Activated CD4-positive, alpha-beta T cell treated with anti-CD3 and anti-CD28 coated beads, Interleukin-2, amount 50 U/mL, for 48 hours (primary cell): ENCODE measurements around the gene OR8B3.
"Not testable (repeated sequence)": the region's sequence is repeated elsewhere in the genome, so short reads cannot be mapped to it uniquely, and the experiment has no call there.

Source experiments
- DNase-seq, 2 experiments: peaks; one replicate each; pipeline ENCODE4 v3.0.0-alpha.2; 2020

The OR8B3 gene, protein sequence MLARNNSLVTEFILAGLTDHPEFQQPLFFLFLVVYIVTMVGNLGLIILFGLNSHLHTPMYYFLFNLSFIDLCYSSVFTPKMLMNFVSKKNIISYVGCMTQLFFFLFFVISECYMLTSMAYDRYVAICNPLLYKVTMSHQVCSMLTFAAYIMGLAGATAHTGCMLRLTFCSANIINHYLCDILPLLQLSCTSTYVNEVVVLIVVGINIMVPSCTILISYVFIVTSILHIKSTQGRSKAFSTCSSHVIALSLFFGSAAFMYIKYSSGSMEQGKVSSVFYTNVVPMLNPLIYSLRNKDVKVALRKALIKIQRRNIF

DNA sequence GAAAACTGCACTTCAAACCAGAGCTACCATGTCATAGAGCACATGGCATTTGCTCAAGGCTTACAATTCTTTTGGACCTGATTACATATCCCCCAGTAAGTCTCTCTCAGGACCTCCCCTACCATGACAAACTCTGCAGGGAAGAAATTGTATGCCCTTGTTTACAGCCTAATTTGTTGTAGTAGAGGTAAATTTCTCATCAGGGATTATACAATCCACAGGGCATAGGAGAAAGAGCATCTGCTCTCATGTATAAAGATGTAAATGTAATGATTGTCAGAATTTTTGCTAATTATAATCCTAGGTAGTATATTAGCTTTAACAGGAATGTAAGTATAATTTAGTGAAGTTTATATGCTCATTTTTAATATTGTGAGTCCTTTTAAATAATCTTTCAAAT is at the start of gene OR8B3:
TSS of gene OR8B3 (minus strand) at position 101 of the 400 bp plus-strand sequence. CDS start 1,673 bp downstream, outside the sequence.
- no peak for DNase-seq

DNA sequence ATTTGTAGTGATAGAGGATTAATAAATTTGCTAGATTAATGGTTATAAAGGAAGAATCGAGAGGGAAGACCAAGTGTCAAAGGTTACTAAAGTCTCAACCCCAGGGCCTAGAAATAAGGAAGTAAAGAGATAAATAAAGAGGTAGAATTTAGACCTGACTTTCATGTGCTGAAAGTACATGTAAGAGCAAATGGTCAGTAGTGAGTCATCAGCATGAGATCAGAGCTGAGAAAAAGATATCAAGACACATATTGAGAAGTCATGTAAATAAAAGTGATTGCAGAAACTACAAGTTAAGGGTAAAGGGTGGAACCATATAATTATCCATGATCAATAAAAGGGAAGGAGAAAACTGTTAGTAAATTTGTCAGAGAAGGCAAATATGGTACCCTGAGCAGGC is 48.1 kb upstream of the OR8B3 start:
- no peak for DNase-seq

DNA sequence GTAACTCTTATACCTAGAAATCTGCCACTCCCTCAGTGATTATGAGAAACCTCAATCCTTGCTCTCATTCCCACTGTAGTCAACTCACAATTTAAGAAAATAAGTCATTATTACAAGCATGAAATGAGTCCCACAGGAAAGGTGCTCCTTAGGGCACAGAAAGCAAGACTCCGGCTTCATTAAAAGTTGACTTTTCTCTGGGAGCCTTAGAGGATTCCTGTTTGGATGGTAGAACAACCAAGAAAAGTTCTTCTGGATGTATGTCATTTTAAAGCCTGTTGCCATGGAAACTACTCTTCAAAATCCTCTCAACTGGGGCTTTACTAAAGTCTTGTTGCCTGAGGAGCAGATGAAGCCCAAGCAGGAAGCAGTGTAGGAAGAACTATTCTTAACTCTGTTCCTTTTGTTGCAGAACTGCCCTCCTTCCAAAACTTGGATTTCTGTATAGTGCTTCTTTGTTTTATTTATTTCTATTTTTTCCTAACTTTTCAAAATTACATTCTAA is 46.9 kb upstream of the OR8B3 start, which contains the start of gene OR8B8:
TSS of gene OR8B8 (minus strand) at position 51 of the 505 bp plus-strand sequence. CDS start 4,611 bp downstream, outside the sequence.
- no peak for DNase-seq

DNA sequence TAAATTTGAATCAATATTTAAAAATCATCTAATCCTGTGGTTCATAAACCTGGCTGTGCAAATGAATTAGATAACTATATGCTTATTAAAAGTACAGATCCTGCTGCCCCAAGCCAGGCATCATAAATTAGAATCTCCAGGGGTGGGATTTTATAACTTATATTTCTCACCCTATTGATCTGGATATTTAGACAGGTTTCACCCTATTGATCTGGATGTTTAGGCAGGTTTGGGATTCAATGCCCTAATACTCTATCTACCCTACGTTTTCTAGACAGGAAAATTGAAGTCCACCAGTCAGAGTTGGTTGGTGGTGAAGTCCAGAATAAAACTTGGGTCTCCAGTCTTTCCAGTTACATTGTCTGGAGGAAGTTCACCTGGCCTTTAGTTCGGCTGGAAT is 44.0 kb upstream of the OR8B3 start:
- no peak for DNase-seq

DNA sequence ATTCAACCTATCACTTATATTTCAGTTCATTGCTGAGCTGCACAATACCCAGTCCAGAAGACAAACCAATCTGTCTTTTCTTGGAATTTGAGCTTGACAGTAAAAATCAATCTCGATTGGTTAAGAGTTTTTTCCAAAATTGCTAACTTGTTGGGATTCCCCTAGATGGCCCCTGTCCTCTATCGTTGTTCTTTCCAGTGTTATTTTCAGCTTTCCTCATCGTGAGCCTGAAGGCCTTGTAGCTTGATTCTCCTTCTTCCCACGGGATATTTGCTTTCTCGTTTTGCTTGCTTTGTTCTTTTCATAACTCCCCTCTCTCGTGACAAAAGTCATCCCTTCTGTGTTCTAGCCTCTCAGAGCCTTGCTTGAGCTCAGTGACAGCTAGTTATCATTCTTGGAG is 43.6 kb upstream of the OR8B3 start:
- no peak for DNase-seq

DNA sequence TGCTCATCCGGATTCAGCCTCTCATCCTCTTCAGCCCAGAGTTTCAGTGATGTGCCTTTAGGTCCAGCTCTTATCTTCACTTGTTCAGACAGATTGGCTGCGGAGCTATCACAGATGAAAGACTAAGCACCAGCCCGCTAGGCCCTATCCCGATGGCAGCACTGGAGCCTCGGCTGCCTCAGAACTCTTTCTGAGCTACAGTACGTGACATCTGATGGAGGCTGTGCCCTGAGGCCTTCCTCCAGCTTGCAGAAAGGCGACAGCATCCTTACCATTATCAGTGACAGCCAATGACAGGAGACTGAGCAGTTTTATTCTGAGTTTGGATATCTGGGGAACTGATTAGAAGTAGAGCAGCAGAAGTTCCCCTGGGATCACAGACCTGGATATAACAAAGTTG is 42.7 kb upstream of the OR8B3 start:
- DNase-seq: no peak

DNA sequence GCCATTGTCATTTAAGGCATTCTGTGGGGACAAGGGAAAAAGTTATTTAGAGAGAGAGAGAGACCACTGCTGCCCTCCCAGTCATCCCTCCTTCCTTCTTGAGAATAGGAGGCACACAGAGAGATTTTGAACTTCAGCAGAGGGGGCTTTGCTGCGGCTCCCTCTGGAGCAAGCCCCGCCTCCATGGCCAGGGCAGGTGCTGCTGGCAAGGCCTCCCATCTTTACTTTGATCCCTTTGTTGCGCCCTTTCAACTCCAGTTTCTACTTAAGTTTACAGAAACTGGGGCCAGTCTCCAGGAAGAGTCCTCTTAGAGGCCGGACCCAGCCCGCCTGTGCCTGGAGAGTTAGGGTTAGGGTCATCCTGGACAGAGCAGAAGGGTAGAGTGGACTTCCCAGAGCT is 42.3 kb upstream of the OR8B3 start:
- DNase-seq: no peak

DNA sequence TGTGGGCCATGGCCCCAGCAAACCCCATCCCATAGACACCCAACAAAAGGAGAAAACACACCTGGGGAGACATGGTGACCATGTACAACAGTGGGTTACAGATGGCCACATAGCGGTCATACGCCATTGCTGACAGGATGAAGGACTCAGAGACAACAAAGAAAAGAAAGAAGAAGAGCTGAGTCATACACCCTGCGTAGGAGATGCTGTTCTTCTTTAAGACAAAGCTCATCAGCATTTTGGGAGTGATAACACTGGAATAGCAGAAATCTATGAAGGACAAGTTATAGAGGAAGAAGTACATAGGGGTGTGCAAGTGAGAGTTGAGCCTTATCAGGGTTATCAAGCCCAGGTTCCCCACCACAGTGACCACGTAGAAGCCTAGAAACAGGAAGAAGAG is 41.8 kb upstream of the OR8B3 start:
- no peak for DNase-seq

DNA sequence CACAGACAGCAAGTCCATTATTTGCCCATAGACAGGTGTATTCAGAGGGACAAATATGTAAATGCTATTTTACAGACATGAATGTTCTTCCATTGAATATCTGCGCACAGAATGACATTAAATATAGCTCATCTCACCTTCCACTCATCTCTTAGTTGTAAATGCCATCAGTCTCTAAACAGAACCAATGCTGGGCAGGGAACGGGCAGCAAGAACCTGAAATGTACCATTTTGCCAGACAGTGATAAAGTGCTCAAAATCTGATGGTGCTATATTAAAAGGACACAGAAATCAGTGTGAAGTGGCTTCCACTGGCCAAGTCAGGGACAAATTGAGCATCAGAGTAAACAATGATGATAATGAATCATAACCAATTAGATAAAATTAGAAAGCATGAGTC is 35.9 kb upstream of the OR8B3 start:
- DNase-seq: no peak

DNA sequence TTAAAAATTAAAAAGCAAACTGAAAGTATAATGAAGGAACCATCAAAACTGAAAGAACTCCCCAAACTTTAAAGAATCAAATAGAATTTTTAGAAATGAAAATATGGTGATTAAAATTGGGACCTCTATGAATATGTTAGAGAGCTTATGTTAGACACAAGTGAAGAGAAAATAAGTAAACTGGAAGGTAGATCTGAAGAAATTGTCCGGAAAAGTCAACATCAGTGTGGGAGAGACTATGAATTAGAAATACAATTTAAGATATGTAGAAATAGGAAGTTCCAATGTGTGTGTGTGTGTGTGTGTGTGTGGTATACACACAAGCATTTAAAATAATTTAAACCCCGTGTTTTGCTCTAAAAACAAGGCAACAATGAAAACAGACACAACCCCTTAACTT is 30.8 kb upstream of the OR8B3 start:
- DNase-seq: no peak

DNA sequence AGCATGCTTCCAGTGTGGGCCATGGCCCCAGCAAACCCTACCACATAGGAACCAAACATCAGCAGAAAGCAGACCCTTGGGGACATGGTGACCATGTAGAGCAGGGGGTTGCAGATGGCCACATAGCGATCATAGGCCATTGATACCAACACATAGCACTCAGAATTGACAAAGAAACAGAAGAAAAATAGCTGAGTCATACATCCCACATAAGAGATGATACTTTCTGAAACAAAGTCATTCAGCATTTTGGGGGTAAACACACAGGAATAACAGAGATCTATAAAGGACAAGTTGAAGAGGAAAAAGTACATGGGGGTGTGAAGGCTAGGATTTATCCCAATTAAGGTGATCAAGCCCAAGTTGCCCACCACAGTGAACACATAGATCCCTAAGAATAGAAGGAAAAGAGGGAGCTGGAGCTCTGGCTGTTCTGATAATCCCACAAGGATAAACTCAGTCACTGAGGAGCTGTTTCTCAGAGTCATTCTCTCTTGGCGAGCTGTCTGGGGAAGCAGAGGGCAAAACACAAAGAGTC is 25.6 kb upstream of the OR8B3 start, which contains the start of gene OR8B4:
TSS of gene OR8B4 (minus strand) at position 488 of the 538 bp plus-strand sequence. CDS start at position 488, 0 bp downstream.
- no peak for DNase-seq

DNA sequence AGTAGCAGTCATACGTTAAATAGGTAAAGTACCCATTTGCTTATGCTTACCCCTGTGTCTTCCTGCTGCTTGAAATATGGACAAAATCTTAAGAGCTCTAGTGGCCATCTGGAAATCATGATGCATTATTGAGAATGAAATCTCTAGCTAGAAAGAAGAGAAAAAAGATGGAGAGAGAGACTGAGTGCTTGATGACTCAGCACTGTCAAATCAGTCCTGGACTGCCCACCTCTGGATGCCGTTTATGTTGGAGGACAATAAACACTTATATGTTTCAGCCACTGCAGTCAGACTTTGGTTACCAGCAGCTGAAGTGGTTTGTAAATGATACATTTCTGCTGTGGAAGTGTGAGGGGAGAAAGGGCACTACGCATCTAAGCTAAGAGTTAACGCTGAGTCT is 22.2 kb upstream of the OR8B3 start:
- no peak for DNase-seq

DNA sequence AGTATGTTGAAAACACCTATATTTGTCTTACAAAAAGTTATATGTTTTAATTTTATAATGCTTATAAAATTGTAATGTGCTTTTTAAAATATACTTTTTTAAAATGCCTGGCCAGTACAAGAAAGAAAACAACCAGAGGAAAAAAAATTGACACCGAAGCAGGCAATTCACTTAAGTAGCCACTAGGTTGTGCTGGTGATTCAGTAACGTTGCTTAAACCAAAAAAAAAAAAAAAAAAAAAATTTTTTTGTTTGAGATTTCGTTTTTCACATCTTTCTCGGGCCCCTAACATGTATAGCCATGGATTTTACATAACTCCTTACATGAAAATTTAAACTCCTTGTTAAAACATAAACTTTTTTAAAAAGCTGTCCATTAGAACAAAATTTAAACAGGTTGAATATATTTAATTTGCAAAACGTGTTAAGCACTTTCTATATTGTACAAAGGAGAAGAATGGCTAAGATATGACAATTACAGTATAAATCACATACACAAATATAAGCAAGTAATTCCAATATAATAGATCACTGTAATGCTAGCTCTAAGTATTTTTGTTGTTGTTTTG is 16.6 kb upstream of the OR8B3 start:
- DNase-seq: no peak

DNA sequence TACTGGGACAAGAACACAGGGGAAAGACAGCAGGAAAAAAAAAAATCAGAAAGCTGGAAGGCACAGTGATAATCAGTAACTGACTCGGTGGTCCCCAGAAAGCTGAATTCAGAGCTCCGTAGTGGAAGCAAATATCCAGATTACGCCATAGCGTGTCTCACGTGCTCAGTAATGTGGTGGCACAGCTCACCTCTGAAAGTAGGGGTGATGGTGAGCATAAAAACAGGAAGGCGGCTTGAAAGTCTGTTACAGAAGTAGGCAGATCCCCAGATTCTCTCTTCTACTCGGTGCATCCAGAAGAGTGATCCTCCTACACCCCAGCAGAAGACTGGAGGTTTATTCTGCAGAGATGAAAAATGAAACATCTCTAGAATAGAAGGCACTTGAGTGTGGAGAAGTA is 11.1 kb upstream of the OR8B3 start:
- DNase-seq: no peak

DNA sequence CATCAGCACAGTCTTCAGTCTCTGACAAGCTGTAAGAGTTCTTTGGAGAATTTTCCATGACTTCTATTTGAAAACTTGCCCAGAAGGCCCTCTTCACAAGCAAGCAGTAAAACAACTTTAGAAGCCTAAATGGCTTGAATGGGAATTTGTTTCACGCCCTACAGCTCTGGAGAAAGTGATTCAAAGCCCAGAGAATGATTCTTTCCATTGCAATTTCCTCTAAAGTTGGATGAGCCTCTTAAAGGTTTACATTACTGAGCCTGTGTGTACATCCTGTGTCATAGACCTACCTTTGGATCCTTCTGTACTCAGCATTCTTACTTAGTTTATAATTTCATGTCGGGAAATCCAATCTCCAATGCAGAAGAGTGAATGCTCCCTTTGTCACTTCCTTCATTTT is 6.8 kb upstream of the OR8B3 start:
- DNase-seq: no peak

DNA sequence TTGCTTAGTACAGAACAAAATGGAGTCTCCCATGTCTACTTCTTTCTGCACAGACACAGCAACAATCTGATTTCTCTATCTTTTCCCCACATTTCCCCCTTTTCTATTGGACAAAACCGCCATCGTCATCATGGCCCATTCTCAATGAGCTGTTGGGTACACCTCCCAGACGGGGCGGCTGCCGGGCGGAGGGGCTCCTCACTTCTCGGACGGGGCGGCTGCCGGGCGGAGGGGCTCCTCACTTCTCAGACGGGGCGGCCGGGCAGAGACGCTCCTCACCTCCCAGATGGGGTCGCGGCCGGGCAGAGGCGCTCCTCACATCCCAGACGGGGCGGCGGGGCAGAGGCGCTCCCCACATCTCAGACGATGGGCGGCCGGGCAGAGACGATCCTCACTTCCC is 4.4 kb upstream of the OR8B3 start:
- not testable (repeated sequence) for DNase-seq

DNA sequence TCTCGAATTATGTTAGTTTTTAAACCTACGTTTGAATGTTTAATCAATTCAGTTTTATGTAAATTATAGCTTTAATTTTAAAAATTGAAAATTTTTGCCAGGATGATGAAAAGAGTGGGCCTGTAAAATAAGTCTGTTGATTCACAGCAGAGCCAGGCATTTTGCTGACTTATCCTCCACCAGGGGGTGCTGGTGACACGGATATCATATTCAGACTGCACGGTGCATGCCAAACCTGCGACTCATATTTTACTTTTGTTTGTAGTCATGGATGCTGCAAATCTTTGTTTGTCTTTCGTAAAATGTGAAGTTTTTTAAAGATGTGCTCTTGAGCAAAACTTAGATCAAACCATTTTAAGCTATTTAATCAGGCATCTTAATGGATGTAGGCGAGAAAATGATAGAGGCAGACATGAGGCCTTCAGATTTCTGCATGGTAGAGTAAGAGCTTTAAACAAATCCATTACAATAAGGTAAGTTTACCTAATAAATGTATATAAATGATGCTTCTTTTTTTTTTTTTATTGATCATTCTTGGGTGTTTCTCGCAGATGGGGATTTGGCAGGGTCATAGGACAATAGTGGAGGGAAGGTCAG is 3.6 kb upstream of the OR8B3 start:
- DNase-seq: peak; percentile 53 to 68

DNA sequence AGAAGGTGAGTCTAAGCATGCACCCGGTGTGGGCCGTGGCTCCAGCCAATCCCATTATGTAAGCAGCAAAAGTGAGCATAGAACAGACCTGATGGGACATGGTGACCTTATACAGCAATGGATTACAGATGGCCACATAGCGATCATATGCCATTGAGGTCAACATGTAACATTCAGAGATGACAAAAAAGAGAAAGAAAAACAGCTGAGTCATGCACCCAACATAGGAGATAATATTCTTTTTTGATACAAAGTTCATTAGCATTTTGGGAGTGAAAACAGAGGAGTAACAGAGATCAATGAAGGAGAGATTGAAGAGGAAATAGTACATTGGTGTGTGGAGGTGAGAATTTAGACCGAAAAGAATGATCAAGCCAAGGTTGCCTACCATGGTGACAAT is 2.0 kb downstream of the OR8B3 start:
- not testable (repeated sequence) for DNase-seq

DNA sequence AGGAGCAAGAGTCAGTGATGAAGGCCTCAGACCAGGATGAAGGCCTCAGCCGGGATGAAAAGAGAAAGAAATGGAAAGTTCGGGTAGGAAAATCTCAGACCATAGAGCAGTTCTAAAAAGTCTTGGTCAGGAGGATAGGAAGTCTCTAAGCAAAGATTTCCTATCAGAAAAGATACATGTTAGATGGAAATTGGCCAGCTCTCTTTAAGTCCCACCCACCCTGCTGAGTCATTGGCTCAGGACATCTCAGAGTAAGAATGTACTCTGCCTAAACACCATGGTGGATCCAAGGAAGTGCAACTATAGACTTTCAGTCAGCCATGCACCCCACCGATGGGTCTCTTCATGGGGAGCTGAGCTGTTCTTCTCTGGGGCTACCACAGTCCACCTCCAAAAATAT is 4.4 kb downstream of the OR8B3 start:
- no peak for DNase-seq

DNA sequence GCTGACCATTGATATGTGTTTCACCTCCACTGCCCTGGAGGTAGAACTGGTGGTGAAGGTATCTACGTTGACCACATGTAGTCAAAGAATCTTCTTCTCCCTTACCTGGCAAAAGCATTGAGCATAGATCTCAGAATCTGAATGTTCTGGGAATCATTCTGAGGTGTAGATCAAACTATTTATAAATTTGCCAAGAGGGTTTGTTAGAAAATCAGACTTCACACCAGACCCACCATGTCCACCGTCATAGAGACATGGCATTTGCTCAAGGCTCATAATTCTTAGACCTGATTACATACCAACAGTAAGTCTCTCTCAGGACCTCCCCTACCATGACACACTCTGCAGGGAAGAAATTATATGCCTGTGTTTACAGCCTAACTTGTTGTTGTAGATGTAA is 14.4 kb downstream of the OR8B3 start, which contains the start of gene OR8B2:
TSS of gene OR8B2 (minus strand) at position 101 of the 400 bp plus-strand sequence. CDS start 1,156 bp downstream, outside the sequence.
- DNase-seq: no peak

DNA sequence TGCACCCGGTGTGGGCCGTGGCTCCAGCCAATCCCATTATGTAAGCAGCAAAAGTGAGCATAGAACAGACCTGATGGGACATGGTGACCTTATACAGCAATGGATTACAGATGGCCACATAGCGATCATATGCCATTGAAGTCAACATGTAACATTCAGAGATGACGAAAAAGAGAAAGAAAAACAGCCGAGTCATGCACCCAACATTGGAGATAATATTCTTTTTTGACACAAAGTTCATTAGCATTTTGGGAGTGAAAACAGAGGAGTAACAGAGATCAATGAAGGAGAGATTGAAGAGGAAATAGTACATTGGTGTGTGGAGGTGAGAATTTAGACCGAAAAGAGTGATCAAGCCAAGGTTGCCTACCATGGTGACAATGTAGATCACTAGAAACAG is 16.0 kb downstream of the OR8B3 start:
- DNase-seq: not testable (repeated sequence)

DNA sequence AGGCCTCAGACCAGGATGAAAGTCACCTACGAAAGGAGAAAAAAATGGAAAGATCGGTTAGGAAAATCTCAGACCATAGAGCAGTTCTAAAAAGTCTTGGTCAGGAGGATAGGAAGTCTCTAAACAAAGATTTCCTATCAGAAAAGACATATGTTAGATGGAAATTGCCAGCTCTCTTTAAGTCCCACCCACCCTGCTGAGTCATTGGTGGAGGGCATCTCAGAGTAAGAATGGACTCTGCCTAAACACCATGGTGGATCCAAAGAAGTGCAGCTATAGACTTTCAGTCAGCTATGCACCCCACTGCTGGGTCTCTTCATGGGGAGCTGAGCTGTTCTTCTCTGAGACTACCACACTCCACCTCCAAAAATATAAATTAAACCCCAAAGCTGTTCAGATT is 18.2 kb downstream of the OR8B3 start:
- no peak for DNase-seq

DNA sequence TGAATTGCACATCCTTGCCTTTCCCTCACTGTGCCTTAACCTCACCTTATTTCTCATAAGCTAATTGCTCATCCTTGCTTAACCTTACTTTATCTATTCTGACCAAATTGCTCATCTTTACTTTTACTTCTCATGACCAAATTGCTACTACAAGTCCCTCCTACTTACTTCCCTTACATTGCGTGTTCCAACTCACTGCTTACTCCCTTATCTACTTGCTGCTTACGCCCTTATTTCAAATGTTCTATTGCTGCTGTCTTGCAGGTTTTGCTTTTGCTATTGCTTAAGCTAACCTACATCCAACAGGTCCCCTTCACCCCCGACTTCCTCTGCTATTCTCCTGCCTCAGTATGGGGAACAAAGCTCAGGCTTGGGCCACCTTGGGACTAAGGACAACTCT is 22.5 kb downstream of the OR8B3 start:
- DNase-seq: no peak

DNA sequence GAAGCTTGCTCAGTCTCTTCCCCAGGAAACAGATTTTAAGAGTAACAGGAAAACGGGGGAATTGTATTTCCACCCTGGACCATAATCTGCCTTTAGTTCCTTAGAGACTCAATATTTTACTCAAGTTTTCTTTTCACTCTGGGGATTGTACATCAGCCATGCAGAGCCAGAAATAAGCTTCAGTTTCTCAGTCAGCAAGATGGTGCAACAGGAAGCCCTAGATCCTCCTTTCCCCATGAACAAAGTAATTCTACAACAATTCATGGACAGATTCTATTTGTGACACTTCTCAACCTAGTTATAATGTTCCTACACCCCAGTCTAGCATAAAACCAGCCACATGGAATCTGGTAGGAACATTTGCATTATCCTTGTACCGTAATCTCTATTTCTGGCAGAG is 39.3 kb downstream of the OR8B3 start:
- DNase-seq: no peak
